Skeletal muscle satellite cell (primary cell): ENCODE results near the gene RBP3.

Experiments used
- H3K27me3 ChIP-seq: 2 replicates; pipeline ENCODE4 v1.7.0; 2013; ENCODE audit warnings: low read length; ENCODE audit not compliant: control insufficient read depth, insufficient read depth
- H3K36me3 ChIP-seq: 2 replicates; pipeline ENCODE4 v1.7.0; 2013; ENCODE audit warnings: mild to moderate bottlenecking, control low read depth, low read length; ENCODE audit not compliant: insufficient read depth
- H3K4me1 ChIP-seq: 2 replicates; pipeline ENCODE4 v1.7.0; 2013; ENCODE audit warnings: low read length; ENCODE audit not compliant: control insufficient read depth, insufficient read depth
- H3K4me2 ChIP-seq: 2 replicates; pipeline ENCODE4 v1.7.0; 2013; ENCODE audit warnings: mild to moderate bottlenecking, low read length
- H3K4me3 ChIP-seq: 2 replicates; pipeline ENCODE4 v1.7.0; 2013; ENCODE audit warnings: low read length
- H3K9ac ChIP-seq: 2 replicates; pipeline ENCODE4 v1.7.0; 2013; ENCODE audit warnings: mild to moderate bottlenecking, low read depth, low read length, moderate library complexity
- H3K9me3 ChIP-seq: replicated peaks from 2 replicates; pipeline ENCODE4 v1.7.0; 2013; ENCODE audit warnings: mild to moderate bottlenecking, control low read depth, low read length

Gene RBP3

DNA sequence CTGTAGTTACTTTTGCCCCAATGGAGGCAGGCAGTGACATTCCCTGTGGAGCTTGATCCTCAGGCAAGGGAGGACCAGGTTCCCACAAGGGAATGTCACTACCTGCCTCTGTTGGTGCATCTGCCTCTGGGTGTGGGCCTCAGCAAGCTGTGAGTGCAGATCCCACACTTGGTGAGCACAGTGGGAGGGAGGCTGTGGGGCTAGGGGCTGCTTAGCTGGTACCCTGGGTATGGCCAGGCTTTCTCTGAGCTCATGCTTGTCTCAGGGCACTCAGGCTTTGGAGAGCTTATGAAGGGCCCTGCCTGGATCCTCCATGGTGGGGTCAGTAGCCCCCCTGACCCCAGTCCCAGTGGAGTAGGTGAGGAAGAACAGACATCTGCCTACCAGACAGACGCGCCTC lies 52.1 kb downstream of the RBP3 start:
- H3K36me3 ChIP-seq: no peaks in the 10 kb centered on the region
- peaks cover 33% of the 10 kb centered on the region for H3K27me3 ChIP-seq
- peaks cover 2% of the 10 kb centered on the region for H3K9me3 ChIP-seq
- H3K4me3 ChIP-seq: no peak overlapping the region
- H3K4me2 ChIP-seq: no peak overlapping the region
- peaks cover 19% of the 10 kb centered on the region for H3K4me1 ChIP-seq
- H3K9ac ChIP-seq: no peak overlapping the region

DNA sequence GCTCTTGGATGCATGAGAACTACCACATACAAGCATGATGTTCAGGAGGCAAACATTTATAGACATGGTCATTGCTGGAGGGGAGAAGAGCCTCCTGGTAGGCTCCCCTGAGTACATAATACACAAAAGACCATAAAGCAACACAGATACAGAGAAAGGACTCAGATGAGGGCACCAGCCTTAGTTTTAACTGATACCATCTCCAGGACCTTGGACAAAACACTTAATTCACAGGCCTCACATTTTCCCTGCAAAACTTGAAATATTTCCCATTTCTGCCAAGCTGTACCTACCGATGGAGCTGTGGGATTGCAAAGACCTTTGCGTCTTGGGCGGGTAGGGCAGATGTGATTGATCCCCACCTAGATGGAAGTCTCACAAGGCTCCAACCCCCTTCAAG lies 52.6 kb downstream of the RBP3 start:
- no peak overlapping the region for H3K4me2 ChIP-seq
- peaks cover 2% of the 10 kb centered on the region for H3K9me3 ChIP-seq
- H3K9ac ChIP-seq: no peak overlapping the region
- H3K4me3 ChIP-seq: no peak overlapping the region
- H3K27me3 ChIP-seq: peaks cover 29% of the 10 kb centered on the region
- H3K4me1 ChIP-seq: peaks cover 19% of the 10 kb centered on the region
- no peaks in the 10 kb centered on the region for H3K36me3 ChIP-seq

DNA sequence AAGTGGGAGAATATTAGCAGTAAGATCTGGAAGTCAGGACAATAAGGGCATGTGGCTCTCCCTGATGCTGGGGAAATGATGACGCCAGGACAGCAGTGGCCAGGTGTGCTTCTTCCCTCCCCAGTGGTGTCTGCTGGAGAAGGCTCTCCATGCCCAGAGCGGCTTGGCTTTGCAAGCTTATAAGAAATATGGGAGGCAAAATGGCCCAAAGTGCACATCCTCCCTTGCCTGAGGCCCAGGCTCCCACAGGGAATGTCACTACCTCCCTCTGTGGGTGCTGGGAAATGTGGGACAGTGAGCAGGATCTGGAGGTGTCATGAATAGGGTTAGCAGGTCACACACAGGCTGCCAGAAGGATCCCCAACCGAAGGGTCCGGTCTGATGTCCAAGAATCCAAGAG lies 53.0 kb downstream of the RBP3 start:
- no peak overlapping the region for H3K9ac ChIP-seq
- peaks cover 2% of the 10 kb centered on the region for H3K9me3 ChIP-seq
- peaks cover 19% of the 10 kb centered on the region for H3K4me1 ChIP-seq
- no peak overlapping the region for H3K4me3 ChIP-seq
- no peaks in the 10 kb centered on the region for H3K36me3 ChIP-seq
- peaks cover 28% of the 10 kb centered on the region for H3K27me3 ChIP-seq
- no peak overlapping the region for H3K4me2 ChIP-seq

DNA sequence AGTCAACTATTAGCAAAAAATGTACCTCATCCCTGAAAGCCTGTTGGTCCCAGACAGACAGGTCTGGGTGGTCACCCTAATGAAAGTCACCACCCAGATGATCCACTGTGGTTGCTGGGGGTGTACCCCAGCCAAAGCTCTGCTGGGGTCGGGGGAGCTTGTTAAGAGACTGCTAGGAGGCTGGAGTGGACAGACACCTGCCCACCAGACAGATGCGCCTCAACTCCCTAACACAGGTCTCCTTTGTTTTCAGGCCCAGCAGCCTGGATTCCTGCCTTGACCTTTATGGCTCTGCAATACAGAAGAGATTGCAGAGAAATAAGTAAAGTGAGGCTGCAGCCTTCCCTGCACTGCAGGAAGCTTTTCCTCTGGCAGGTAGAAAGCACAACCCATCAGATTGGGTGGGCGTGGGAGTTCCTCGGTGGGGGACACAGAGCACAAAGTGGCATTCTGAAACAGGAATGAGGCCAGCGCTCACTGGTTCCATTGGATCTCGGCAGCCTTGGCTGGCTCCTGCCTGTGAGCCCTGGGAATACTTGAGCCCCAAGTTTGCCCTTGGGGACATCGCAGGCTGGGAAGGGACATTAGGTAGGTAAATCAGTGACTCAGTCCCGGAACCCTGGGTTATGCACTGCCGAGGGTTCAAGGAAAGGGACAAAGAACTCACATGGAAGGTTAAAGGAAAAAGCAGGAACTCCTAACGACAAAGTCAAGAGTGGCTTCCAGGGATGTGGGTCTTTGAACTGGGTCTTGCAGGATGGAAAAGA lies 53.9 kb downstream of the RBP3 start:
- H3K4me1 ChIP-seq: peaks cover 19% of the 10 kb centered on the region
- no peak overlapping the region for H3K4me3 ChIP-seq
- no peaks in the 10 kb centered on the region for H3K36me3 ChIP-seq
- no peak overlapping the region for H3K9ac ChIP-seq
- no peak overlapping the region for H3K4me2 ChIP-seq
- peaks cover 22% of the 10 kb centered on the region for H3K27me3 ChIP-seq
- peaks cover 2% of the 10 kb centered on the region for H3K9me3 ChIP-seq

DNA sequence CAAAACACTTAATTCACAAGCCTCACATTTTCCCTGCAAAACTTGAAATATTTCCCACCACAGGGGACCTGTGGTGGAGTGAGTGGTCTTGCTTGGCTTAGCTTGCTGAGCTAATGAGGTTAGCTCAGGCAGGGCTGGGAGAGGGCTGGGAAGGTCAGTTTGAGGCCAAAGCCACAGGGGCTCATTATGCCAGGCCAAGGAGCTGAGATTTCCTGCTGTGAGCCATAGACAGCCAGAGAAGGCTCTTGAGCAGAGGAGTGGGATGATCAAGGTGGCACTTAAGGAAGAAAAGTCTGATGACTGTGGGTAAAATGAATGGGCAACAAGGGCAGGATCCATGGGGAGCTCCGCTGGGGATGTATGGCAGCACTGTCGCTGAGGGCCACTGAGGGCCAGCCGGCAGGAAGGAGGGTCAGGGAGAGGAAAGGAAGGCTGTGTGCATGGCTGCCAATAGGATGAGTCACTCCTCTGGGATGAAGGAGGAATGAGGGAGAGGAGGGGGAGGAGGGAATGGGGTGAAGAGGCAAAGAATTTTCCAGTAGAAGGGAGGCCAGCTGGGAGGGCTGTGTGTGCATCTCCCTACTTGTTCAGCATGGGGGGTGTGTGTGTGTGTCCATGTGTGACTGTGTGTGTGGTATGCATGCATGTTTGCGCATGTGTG lies 54.6 kb downstream of the RBP3 start:
- H3K4me3 ChIP-seq: peak overlapping the region; percentile 21
- peaks cover 22% of the 10 kb centered on the region for H3K27me3 ChIP-seq
- no peaks in the 10 kb centered on the region for H3K36me3 ChIP-seq
- peak overlapping the region; percentile 10 for H3K9ac ChIP-seq
- H3K9me3 ChIP-seq: peaks cover 2% of the 10 kb centered on the region
- peak overlapping the region; percentile 37 for H3K4me2 ChIP-seq
- H3K4me1 ChIP-seq: peaks cover 19% of the 10 kb centered on the region

DNA sequence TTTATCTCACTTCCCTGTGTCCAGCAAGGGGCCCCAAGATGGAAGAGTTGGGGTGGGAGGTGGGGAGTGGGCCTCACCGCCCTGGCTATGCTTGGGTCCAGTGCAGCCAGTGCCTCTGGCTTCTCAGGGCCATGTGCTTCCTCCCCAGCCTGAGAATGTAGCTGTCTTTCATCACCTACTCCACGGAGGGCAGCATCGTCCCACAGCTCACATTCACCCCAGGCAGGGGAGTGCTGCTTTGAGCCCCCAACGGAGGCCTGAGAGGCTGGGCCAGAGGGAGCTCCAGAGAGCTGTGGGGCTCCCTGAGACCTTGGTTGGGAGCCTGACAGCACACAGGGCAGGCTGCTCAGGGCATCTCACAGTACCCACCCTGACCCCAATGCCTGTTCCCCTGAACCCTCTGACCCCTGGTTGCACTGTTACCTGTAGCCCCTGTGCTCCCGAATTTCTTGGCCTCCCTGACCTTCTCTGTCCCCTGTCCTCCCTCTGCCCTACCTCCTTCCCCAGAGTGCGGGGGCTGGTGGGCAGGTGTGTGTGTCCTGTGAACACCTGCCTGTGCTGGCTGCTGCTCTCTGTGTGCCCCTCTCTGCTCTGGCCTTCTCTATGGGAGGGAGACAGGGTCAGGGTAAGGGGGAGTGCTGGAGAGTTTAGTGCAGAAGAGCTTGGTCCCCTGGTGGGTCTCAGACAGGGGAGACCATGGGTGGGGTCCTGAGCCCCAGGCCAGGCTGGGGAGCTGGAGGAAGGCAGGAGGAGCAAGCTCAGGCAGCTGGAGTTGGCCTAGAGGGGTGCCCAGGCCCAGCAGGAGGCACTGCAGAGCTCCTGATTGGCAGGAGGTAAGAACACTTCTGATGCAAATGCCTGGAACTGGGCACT lies 55.5 kb downstream of the RBP3 start:
- peak overlapping the region; percentile 13 for H3K4me3 ChIP-seq
- no peak overlapping the region for H3K9ac ChIP-seq
- H3K4me2 ChIP-seq: peak overlapping the region; percentile 30
- peaks cover 19% of the 10 kb centered on the region for H3K4me1 ChIP-seq
- no peaks in the 10 kb centered on the region for H3K36me3 ChIP-seq
- H3K27me3 ChIP-seq: peaks cover 14% of the 10 kb centered on the region
- H3K9me3 ChIP-seq: no peaks in the 10 kb centered on the region

DNA sequence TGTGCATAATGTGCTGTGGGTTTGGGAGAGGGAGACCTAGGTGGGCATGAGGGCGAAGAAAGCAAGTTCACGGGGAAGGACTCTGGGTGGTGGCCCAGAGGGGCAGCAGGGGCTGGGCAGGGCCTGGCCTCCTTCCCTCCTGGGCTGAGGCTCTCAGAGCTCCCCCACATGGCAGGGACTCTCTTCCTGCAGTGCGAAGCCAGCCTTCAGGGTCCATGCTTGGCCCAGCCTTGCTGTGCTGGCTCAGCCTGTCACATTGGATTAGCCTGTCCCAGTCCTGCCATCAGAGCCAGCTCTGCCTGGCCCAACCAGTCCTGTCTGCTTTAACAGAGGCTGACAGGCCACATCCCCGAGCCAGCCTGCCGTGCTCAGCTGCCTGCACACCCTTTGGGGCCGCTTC lies 56.3 kb downstream of the RBP3 start:
- H3K9me3 ChIP-seq: no peaks in the 10 kb centered on the region
- no peaks in the 10 kb centered on the region for H3K36me3 ChIP-seq
- H3K4me2 ChIP-seq: no peak overlapping the region
- no peak overlapping the region for H3K4me3 ChIP-seq
- H3K9ac ChIP-seq: no peak overlapping the region
- peaks cover 19% of the 10 kb centered on the region for H3K4me1 ChIP-seq
- H3K27me3 ChIP-seq: peaks cover 10% of the 10 kb centered on the region

DNA sequence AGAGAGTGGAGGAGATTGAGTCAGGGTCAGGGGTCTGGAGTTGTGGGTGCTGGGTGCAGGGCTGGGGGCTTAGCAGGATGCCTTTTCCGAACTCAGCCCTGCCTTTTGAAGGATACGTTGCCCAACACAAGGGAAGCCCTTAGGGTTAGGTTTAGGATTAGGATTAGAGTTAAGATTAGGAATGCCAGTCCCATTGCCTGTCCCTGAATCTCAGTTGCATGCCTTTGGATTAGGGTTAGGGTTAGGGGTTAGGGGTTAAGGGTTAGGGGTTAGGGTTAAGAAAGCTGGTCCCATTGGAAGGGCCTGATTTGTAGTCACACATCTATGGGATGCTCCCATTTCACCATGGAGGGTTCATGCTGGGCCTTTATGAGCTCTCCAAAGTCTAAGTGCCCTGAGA lies 56.8 kb downstream of the RBP3 start:
- Histone ChIP-seq H3K36me3 (no peaks in the 10 kb centered on the region), H3K4me1 (peaks cover 19% of the 10 kb centered on the region), H3K4me2 (no peak overlapping the region), H3K4me3 (no peak overlapping the region), H3K9me3 (no peaks in the 10 kb centered on the region), H3K9ac (no peak overlapping the region), H3K27me3 (peaks cover 7% of the 10 kb centered on the region)

DNA sequence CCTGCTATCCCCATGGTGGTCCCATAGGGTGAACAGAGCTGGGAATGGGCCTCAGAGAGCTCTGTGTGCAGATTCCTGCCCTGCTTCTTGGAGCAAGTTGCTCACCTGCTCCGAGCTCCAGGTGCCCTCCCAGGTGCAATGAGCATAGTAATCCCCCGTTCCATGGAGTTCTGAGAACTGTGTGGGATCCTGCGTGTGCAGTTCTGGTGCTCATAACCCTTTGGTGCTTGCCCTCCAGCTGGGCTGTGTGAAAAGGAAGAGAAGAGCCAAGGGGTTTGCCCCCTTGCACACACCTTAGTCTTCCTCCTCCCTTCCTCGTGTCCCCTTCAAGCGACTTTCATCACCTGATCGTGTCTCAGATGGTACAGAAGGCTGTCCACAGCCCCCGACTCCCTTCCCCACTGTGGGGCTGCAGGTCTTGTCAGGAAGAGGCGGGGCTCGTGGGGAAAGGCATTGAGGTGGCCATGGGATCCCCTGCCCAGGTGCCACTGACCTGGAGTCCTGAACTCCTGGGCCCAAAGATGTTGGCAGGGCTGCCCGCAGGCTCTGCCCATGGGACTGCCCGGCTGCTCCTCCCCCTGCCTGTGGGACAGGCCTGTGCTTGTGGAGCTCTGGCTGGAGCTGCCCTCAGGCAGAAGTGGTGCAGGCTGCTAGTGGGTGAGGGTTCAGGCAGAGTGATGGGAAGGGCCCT lies 57.8 kb downstream of the RBP3 start:
- Histone ChIP-seq H3K4me3 (no peak overlapping the region), H3K36me3 (no peaks in the 10 kb centered on the region), H3K9me3 (no peaks in the 10 kb centered on the region), H3K4me2 (no peak overlapping the region), H3K9ac (no peak overlapping the region), H3K27me3 (peaks cover 5% of the 10 kb centered on the region), H3K4me1 (peaks cover 19% of the 10 kb centered on the region)

DNA sequence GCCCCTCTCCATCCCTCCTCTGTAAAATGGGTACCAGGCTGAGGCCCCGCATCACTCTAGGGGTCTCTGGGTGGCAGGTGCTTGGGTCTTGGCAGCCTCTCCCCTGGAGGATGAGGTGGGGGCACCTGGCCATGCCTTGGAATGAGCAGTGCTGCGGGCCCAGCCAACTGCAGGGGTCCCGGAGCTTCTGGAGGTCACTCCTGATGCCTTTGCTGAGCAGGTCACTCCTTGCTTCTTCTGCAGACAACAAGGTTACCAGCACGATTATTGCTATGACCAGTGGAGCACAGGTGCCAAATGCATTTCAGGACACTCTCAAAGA lies 58.3 kb downstream of the RBP3 start:
- H3K4me3 ChIP-seq: no peak overlapping the region
- no peaks in the 10 kb centered on the region for H3K9me3 ChIP-seq
- no peak overlapping the region for H3K9ac ChIP-seq
- H3K4me2 ChIP-seq: no peak overlapping the region
- H3K4me1 ChIP-seq: peaks cover 19% of the 10 kb centered on the region
- no peaks in the 10 kb centered on the region for H3K36me3 ChIP-seq
- H3K27me3 ChIP-seq: peaks cover 7% of the 10 kb centered on the region
